Liver (tissue), 9 donors: ENCODE data around the gene TENM3. TPM values are rescaled to one million over a fixed set of nuclear protein-coding genes. Genes with fewer than 3 reads are reported as not detected.

Experiments
- DNase-seq: peaks from one replicate; pipeline ENCODE4 v3.0.0-alpha.2; 2017; ENCODE audit warnings: low spot score
- H3K27ac ChIP-seq, 2 donors: one replicate each; pipeline ENCODE4 v1.7.0; 2013; ENCODE audit warnings: inconsistent platforms in 2 of 2, low read length in 2 of 2, control low read depth in 1 of 2, low read depth in 1 of 2, mild to moderate bottlenecking in 1 of 2
- H3K27me3 ChIP-seq, 4 donors: one replicate each; pipeline versions ENCODE4 v1.6.1 to v1.7.0; 2013; ENCODE audit warnings: low read length in 3 of 4, inconsistent platforms in 1 of 4, mild to moderate bottlenecking in 1 of 4, moderate library complexity in 1 of 4; ENCODE audit not compliant: control insufficient read depth in 4 of 4, insufficient read depth in 4 of 4
- H3K36me3 ChIP-seq, 4 donors: one replicate each; pipeline versions ENCODE4 v1.6.1 to v1.7.0; 2013; ENCODE audit warnings: low read length in 3 of 4, mild to moderate bottlenecking in 3 of 4, low read depth in 1 of 4, moderate library complexity in 1 of 4; ENCODE audit not compliant: control insufficient read depth in 4 of 4, insufficient read depth in 3 of 4
- H3K4me1 ChIP-seq, 4 donors: one replicate each; pipeline versions ENCODE4 v1.6.1 to v1.7.0; 2013; ENCODE audit warnings: low read length in 3 of 4, mild to moderate bottlenecking in 3 of 4, moderate library complexity in 1 of 4; ENCODE audit not compliant: control insufficient read depth in 4 of 4, insufficient read depth in 4 of 4
- H3K4me3 ChIP-seq, 3 donors: one replicate each; pipeline versions ENCODE4 v1.6.1 to v1.7.0; 2013; ENCODE audit warnings: low read length in 3 of 3, control low read depth in 1 of 3, low read depth in 1 of 3, mild to moderate bottlenecking in 1 of 3
- H3K9ac ChIP-seq, 2 donors: one replicate each; pipeline ENCODE4 v1.7.0; 2013; ENCODE audit warnings: low read length in 2 of 2, mild to moderate bottlenecking in 2 of 2, moderate library complexity in 2 of 2, control low read depth in 1 of 2, low read depth in 1 of 2
- H3K9me3 ChIP-seq, 4 donors: one replicate each; pipeline versions ENCODE4 v1.6.1 to v1.7.0; 2013; ENCODE audit warnings: low read length in 3 of 4; ENCODE audit not compliant: control insufficient read depth in 4 of 4
- FOXA1 ChIP-seq: IDR thresholded peaks from 2 replicates; pipeline ENCODE4 v1.6.1; 2016; ENCODE audit warnings: antibody characterized with exemption
- FOXA2 ChIP-seq: IDR thresholded peaks from 2 replicates; pipeline ENCODE4 v1.6.1; 2016; ENCODE audit warnings: antibody characterized with exemption
- GABPA ChIP-seq, 2 donors: IDR thresholded peaks in 1 of 2; conservative IDR thresholded peaks in 1 of 2; 2 replicates each; pipeline ENCODE4 v1.6.1; 2016; ENCODE audit warnings: antibody characterized with exemption in 2 of 2, mild to moderate bottlenecking in 1 of 2, moderate library complexity in 1 of 2
- HNF4A ChIP-seq, 2 donors: conservative IDR thresholded peaks; 2 replicates each; pipeline ENCODE4 v1.6.1; 2016; ENCODE audit warnings: antibody characterized with exemption in 2 of 2, mild to moderate bottlenecking in 2 of 2
- HNF4G ChIP-seq: IDR thresholded peaks from 2 replicates; pipeline ENCODE4 v1.6.1; 2016; ENCODE audit warnings: antibody characterized with exemption
- JUND ChIP-seq, 2 donors: IDR thresholded peaks; 2 replicates each; pipeline ENCODE4 v1.6.1; 2016; ENCODE audit warnings: antibody characterized with exemption in 2 of 2
- MAX ChIP-seq: IDR thresholded peaks from 2 replicates; pipeline ENCODE4 v1.6.1; 2016; ENCODE audit warnings: antibody characterized with exemption
- RAD21 ChIP-seq, 2 donors: IDR thresholded peaks; 2 replicates each; pipeline ENCODE4 v1.6.1; 2016; ENCODE audit warnings: antibody characterized with exemption in 2 of 2, mild to moderate bottlenecking in 2 of 2
- REST ChIP-seq: IDR thresholded peaks from 2 replicates; pipeline ENCODE4 v1.6.1; 2016; ENCODE audit warnings: antibody characterized with exemption, mild to moderate bottlenecking
- RXRA ChIP-seq, 2 donors: IDR thresholded peaks; 2 replicates each; pipeline ENCODE4 v1.6.1; 2017 to 2018; ENCODE audit warnings: antibody characterized with exemption in 2 of 2, mild to moderate bottlenecking in 1 of 2
- SP1 ChIP-seq: IDR thresholded peaks from 2 replicates; pipeline ENCODE4 v1.6.1; 2018; ENCODE audit warnings: antibody characterized with exemption, mild to moderate bottlenecking
- TAF1 ChIP-seq: conservative IDR thresholded peaks from 2 replicates; pipeline ENCODE4 v1.6.1; 2016; ENCODE audit warnings: antibody characterized with exemption, mild to moderate bottlenecking
- YY1 ChIP-seq: IDR thresholded peaks from 2 replicates; pipeline ENCODE4 v1.6.1; 2016; ENCODE audit warnings: antibody characterized with exemption, mild to moderate bottlenecking
- ZBTB33 ChIP-seq: IDR thresholded peaks from 2 replicates; pipeline ENCODE4 v1.6.1; 2016; ENCODE audit warnings: antibody characterized with exemption
- WGBS: extraction: QIAGEN DNeasy Blood & Tissue Kit; methylation state at CpG from one replicate; pipeline ENCODE4 v1.1.7; 2013; 5-methylcytosine and 5-hydroxymethylcytosine counted together
- polyA plus RNA-seq, 2 donors: library from polyadenylated mRNA; stranded (reverse) in 1 of 2; unstranded in 1 of 2; fragments of 200-250 nt in 1 of 2; fragments of >200 nt in 1 of 2; fragmentation: Nextera tagmentation in 1 of 2; extraction: Ambion mirVana in 1 of 2; gene quantifications; one replicate each; pipeline versions ENCODE4 v1.2.1 to v1.2.3, GENCODE V29; 2013 to 2015
- total RNA-seq, 2 donors: library from RNA; depleted of rRNA; stranded (reverse); fragments of >200 nt; gene quantifications; one replicate each; pipeline ENCODE4 v1.2.3, GENCODE V29; 2014
- TF ChIP-seq, protein P1 (sequence below): IDR thresholded peaks from 2 replicates; pipeline ENCODE4 v1.6.1; 2016; ENCODE audit warnings: antibody characterized with exemption
- TF ChIP-seq, protein P2 (sequence below): fragments of 150-350 bp; IDR thresholded peaks from 2 replicates; pipeline ENCODE4 v1.5.1; 2017; ENCODE audit warnings: improper control_type of control experiment, low read depth, low read length; ENCODE audit not compliant: missing input control
- donor health status: healthy.
- donor health status: healthy.
- donor health status: healthy.
- donor health status: healthy.
- donor health status: healthy.

TENM3 gene
- total and polyA plus RNA-seq, 4 donors = 0.32 to 16.8 (median 0.70) TPM

GRCh38 chr4:182819751-182820150, 576.5 kb downstream of the TENM3 start:
- TF ChIP-seq TAF1 (no peak), FOXA1 (no peak), YY1 (no peak), SP1 (no peak), HNF4G (no peak)
- TF ChIP-seq, protein P1, sequence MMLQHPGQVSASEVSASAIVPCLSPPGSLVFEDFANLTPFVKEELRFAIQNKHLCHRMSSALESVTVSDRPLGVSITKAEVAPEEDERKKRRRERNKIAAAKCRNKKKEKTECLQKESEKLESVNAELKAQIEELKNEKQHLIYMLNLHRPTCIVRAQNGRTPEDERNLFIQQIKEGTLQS = no peak
- DNase-seq = no peak
- H3K4me1 ChIP-seq = no peaks in the 10 kb centered on the region
- no peak overlapping the region for H3K9ac ChIP-seq
- H3K4me3 ChIP-seq = no peak overlapping the region
- H3K9me3 ChIP-seq = no peaks in the 10 kb centered on the region
- no peaks in the 10 kb centered on the region for H3K36me3 ChIP-seq
- H3K27me3 ChIP-seq = no peaks in the 10 kb centered on the region
- no peak overlapping the region for H3K27ac ChIP-seq
- WGBS = 94% methylated on average over 7 of the region's 7 CpGs

GRCh38 chr4:182822554-182822953, 579.4 kb downstream of the TENM3 start:
- Histone ChIP-seq H3K27ac (no peak overlapping the region), H3K9ac (no peak overlapping the region), H3K4me3 (no peak overlapping the region), H3K36me3 (no peaks in the 10 kb centered on the region), H3K27me3 (no peaks in the 10 kb centered on the region), H3K9me3 (no peaks in the 10 kb centered on the region), H3K4me1 (no peaks in the 10 kb centered on the region)
- 89% methylated on average over 11 of the region's 11 CpGs for WGBS
- TF ChIP-seq, protein P2, sequence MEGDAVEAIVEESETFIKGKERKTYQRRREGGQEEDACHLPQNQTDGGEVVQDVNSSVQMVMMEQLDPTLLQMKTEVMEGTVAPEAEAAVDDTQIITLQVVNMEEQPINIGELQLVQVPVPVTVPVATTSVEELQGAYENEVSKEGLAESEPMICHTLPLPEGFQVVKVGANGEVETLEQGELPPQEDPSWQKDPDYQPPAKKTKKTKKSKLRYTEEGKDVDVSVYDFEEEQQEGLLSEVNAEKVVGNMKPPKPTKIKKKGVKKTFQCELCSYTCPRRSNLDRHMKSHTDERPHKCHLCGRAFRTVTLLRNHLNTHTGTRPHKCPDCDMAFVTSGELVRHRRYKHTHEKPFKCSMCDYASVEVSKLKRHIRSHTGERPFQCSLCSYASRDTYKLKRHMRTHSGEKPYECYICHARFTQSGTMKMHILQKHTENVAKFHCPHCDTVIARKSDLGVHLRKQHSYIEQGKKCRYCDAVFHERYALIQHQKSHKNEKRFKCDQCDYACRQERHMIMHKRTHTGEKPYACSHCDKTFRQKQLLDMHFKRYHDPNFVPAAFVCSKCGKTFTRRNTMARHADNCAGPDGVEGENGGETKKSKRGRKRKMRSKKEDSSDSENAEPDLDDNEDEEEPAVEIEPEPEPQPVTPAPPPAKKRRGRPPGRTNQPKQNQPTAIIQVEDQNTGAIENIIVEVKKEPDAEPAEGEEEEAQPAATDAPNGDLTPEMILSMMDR = no peak
- TF ChIP-seq SP1 (no peak), MAX (no peak), RXRA (IDR thresholded peaks at IDR 0.05) (no peak)
- DNase-seq = no peak

- Histone ChIP-seq H3K27me3 (no peaks in the 10 kb centered on the region), H3K9me3 (no peaks in the 10 kb centered on the region), H3K36me3 (no peaks in the 10 kb centered on the region), H3K4me3 (no peak overlapping the region), H3K4me1 (no peaks in the 10 kb centered on the region), H3K9ac (no peak overlapping the region), H3K27ac (no peak overlapping the region)
- no peak for DNase-seq
- WGBS = 62% methylated on average over 1 of the region's 1 CpG
- no peak for TF ChIP-seq TAF1
- TF ChIP-seq MAX = no peak
- TF ChIP-seq RAD21 (IDR thresholded peaks at IDR 0.05) = no peak
- TF ChIP-seq, protein P1 = no peak
- TF ChIP-seq REST = no peak
- no peak for TF ChIP-seq GABPA (IDR thresholded peaks at IDR 0.05 in 1 of 2, conservative IDR thresholded peaks at IDR 0.05 in 1 of 2)
- TF ChIP-seq SP1 = no peak
- no peak for TF ChIP-seq JUND (IDR thresholded peaks at IDR 0.05)
- no peak for TF ChIP-seq FOXA2
- TF ChIP-seq, protein P2 = no peak
- TF ChIP-seq YY1 = no peak
- TF ChIP-seq HNF4A (conservative IDR thresholded peaks at IDR 0.05) = no peak
- no peak for TF ChIP-seq RXRA (IDR thresholded peaks at IDR 0.05)
- TF ChIP-seq FOXA1 = no peak
- no peak for TF ChIP-seq HNF4G
- TF ChIP-seq ZBTB33 = no peak
Observed at GRCh38 chr4:182823576-182823975, 580.4 kb downstream of the TENM3 start.
